ENCODE measurements around the gene MRPS14.
"Not testable (repeated sequence)": the region's sequence is repeated elsewhere in the genome, so short reads cannot be mapped to it uniquely, and the experiment has no call there.

Gene MRPS14

GRCh38 chr1:175023043-175023921, at the start of gene MRPS14:
TSS of gene MRPS14 (minus strand) at chr1:175023425. CDS start at chr1:175023408, 17 bp downstream.
- DNase-seq: peak; percentile 97

- DNase-seq: no peak
These were observed 49.1 kb upstream of the MRPS14 start for GRCh38 chr1:175072099-175072951.

DNA sequence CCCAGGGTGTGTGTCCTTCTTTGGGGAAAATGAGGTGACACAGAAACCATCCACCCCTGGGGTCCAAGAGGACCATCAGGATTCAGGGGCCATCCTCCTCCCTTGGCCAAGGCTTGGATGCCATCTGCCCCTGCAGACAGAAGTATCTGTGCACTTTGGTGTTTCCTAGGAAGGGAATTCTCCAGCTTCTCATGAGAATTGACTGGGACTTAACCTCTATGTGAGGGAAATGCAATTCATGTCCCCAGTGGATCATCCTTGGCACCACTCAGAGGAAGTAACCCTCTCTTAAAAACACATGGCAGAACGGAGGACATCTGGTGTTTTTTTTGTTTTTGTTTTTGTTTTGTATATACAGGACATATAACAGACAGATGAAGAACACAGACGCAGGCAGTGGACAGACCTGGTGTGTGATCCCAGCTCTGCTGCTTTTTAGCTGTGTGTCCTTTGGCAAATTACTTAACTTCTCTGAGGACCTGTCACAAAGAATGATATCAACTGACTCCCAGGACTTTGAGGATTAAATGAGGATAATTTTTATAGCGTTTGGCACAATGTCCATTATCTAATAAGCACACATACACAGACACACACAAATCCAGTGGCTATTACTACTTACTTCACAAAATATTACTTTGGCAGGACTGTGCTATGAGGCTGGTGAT, 48.2 kb upstream of the MRPS14 start:
- DNase-seq: no peak

DNA sequence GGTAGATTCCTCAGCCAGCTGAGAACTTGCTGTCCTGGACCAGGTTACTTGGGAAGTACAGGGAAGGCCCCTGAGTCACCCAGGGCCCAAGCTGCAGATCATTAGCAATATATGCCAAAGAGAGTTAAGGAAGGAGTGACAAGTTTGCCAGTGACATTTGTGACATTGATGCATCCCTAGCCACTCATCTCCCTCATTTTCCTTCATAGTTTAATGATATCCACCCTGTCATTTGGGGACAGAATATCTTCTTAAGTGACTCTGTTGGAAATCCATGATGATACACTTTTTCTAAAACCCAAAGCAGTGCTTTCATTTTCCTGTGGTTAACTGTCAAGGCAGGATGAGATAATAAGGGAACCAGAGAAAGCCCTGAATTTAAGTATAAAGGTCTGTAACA, 47.6 kb upstream of the MRPS14 start:
- DNase-seq: no peak

- no peak for DNase-seq
These were observed 44.3 kb upstream of the MRPS14 start, which contains the start of gene TNN for GRCh38 chr1:175067362-175068106. TSS of gene TNN (plus strand) at chr1:175067833. CDS start at chr1:175077419, 9,586 bp downstream.

- DNase-seq: no peak
These were observed 39.6 kb upstream of the MRPS14 start for GRCh38 chr1:175062858-175063257.

DNA sequence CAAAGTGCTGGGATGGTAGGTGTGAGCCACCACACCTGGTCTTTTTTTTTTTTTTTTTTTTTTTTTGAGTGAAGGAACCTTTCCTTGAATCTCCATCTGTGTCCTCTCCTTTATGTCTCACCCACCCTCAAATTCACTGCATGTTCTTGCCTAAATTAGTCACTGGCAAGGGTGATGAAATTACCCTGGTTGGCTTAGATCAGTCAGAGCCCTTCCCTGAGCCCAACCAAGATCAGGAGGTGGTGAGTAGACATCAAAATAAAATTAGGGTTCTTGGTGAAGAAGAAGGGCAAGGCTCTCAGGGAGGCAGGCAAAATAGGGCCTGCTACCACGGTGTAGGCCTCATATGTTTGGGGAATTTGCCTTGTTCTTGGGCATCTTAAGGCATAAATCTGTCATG, 39.1 kb upstream of the MRPS14 start:
- DNase-seq: no peak

DNA sequence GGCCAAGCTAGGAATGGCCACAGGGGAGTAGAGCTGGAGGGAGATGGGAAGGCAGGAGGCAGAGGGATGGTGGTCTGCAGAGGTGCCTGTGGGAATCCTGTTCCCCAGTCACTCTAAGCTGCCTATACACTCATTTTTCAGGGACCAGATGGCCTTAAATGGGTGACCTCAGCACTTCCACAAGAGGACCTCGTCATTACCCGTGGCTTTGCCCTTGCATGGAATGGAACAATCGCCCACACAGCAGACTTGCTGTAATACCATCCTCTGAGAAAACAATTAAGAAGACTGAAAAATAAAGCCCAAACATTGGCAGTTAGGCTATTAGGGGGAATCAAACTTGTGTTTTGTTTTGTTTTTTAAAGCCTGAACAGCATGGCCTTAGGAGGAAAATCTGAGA, 31.5 kb upstream of the MRPS14 start:
- DNase-seq: no peak

DNA sequence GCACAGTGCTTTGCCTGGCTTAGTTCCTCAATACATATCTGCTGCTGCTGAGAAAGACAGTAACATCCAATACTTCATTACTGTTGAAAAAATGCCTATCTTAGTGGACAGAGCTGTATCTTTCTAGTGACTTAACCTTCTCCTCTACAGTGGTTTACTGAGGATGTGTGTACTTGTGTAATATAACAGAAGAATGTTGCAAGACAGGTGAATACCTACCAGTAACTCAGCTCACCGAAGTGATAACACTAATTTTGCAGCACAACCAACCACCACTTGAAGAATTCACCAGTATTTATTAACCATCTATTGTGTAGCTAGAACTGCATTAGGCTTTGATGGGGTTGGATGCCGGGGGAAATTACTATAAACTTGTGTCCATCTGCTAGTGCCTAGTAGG, 27.8 kb upstream of the MRPS14 start:
- no peak for DNase-seq

GRCh38 chr1:175045519-175045918, 22.3 kb upstream of the MRPS14 start:
- no peak for DNase-seq

GRCh38 chr1:175045097-175045496, 21.9 kb upstream of the MRPS14 start:
- no peak for DNase-seq

DNA sequence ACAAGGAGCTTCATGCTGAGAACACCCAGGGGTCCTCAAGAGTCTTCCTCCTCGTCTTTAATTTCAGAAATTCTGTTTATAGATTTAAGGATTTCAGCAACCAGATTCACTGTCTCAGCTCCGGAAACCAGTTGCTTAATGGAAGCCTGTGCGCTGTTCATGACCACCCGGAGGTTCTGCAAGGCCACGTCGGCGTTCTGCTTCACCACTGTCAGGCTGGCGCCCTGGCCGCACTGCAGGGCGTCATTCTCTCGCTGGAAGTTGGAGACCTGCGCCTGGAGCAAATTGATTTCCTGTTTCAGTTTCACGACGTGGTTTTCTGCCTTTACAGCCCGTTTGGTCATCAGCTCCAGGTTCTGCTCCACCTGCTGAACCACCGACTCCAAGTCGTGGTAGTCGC, 21.4 kb upstream of the MRPS14 start:
- not testable (repeated sequence) for DNase-seq

GRCh38 chr1:175043824-175044223, 20.6 kb upstream of the MRPS14 start:
- DNase-seq: no peak

- DNase-seq: no peak
These were observed 19.4 kb upstream of the MRPS14 start for GRCh38 chr1:175042650-175043049.

- DNase-seq: no peak
These were observed 17.2 kb upstream of the MRPS14 start for GRCh38 chr1:175040324-175040879.

GRCh38 chr1:175037416-175037815, 14.2 kb upstream of the MRPS14 start:
- no peak for DNase-seq

DNA sequence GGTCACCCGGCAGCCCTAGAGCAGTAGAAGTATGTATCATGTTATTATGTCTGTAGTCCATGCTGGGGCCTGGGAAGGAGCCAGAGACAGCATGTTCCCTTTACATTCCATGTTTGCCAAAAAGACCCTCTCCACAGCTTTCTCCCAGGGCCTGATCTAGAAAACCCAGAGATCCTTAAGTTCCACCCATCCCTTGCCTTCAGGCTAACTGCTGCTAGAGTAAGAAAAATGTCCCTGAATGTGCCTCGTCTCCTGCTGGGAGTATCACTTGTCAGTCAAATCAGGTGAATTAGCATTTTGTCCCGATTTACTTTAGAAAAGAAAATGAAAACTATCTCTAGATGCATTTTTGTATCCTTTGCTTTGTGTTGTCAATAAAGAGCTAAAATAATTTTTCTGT, 13.3 kb upstream of the MRPS14 start:
- no peak for DNase-seq

DNA sequence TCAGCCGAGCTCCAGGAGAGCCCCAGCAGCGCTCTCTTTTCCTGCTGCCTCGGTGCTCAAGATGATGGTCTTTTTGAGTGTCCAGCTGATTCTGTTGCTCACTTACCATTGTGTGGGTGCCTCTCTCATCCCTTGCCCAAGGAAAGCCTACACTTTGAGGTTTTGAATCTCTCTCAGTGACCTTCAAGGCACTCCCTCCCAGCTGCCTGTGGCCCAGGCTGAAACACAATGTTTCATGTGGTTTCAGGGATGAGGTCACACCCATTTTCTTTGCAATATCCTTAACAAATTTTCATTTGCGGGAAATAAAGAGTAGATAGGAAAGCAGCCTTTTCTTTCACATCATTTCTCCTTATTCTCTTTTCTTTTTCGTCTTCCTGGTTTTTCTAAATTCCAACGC, 12.6 kb upstream of the MRPS14 start:
- DNase-seq: no peak

DNA sequence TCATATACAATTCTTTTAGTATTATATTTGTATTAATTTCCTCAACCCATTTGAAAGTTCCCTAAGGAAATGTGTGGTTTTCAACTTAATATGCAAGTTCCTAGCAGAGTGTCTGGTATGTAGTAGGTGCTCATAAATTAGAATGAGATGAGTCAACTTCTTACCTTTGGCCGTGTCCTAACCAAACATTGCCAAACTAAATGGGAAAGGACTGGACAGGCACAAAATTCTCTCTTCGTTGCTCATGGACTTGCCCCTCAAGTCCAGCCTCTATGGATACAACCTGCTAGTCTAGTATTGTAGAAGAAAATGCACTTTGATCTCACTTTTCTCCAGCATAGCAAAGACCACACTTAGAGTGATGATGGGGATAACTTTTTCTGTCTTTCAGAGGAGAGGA, 11.6 kb upstream of the MRPS14 start:
- DNase-seq: no peak

- no peak for DNase-seq
These were observed 10.7 kb upstream of the MRPS14 start for GRCh38 chr1:175033953-175034352.

DNA sequence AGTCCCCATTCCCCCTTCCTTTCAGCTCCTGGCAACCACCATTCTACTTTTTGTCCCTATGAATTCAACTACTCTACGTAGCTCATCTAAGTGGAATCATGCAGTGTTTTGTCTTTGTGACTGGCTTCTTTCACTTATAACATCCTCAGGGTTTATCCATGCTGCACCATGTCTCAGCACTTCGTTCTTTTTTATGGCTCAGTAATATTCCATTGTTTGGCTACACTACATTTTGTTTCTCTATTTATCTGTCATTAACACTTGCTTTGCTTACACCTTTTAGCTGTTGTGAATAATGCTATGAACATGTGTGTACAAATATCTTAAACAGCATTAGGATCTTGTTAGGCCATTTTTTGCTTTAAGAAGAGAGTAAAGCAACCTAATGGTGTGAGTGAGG, 1.5 kb upstream of the MRPS14 start:
- no peak for DNase-seq

DNA sequence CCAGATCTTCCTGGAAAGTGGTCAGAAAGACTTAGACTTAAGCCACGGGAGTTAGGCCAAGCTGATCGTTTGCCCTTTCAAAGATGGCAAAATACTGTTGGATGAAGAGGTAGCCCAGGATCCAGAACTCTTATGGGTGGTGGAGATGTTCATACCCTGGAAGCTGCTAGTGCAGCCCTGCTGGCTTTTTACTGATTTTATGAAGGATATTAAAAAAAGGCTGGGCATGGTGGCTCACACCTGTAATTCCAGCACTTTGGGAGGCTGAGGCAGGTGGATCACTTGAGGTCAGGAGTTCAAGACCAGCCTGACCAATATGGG, 657 bp upstream of the MRPS14 start:
- not testable (repeated sequence) for DNase-seq

Data from COR-L47 (cell line).